Measurements from ENCODE around the gene PCDH10. TPM values are rescaled to one million over a fixed set of nuclear protein-coding genes. Genes with fewer than 3 reads are reported as not detected.

The PCDH10 gene
- total and polyA plus RNA-seq, 3 donors from 2014 or later, result 3.3 to 7.2 (median 5.2) TPM

DNA sequence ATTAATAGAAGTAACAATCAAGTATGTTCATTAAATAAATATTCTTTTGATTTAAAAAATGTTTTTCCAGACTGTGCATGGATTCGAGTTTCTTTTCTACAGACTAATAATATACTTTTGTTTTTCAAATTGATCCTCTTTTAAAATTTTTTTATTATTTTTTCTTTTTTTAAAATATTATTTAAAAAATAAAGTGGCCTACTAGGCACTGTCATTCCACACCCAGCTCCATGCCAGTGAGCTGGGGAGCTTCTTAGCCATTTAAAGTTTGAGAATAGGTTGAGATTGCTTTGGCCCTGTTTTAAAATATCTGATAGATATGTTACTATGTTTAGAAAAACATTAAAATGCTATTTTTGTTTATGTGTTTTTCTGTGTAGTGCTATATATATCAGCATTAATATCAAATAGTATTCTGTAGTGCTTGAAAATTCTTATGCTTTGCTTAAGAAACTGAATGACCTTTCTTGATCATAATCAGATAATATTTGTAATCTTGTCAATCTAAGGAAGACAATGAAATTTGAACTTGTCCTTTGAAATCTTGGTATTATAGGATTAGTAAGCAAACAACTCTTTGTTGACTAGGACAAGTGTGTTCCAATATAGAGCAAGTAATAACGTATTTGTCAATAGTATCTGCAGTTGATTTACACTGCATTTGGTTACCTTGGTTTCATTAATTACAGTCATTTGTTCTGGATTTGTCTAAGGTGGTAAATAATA, 12.6 kb downstream of the PCDH10 start:
- intact Hi-C loops (cut with DNase I; ENCODE audit: low total_unique reads), result no loop called here
- TF ChIP-seq, protein P1, sequence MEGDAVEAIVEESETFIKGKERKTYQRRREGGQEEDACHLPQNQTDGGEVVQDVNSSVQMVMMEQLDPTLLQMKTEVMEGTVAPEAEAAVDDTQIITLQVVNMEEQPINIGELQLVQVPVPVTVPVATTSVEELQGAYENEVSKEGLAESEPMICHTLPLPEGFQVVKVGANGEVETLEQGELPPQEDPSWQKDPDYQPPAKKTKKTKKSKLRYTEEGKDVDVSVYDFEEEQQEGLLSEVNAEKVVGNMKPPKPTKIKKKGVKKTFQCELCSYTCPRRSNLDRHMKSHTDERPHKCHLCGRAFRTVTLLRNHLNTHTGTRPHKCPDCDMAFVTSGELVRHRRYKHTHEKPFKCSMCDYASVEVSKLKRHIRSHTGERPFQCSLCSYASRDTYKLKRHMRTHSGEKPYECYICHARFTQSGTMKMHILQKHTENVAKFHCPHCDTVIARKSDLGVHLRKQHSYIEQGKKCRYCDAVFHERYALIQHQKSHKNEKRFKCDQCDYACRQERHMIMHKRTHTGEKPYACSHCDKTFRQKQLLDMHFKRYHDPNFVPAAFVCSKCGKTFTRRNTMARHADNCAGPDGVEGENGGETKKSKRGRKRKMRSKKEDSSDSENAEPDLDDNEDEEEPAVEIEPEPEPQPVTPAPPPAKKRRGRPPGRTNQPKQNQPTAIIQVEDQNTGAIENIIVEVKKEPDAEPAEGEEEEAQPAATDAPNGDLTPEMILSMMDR (IDR thresholded peaks at IDR 0.05), result no peak
- no peak for TF ChIP-seq POLR2A (IDR thresholded peaks at IDR 0.05)
- H3K9me3 ChIP-seq, result no peaks in the 10 kb centered on the region
- no peak overlapping the region for H3K4me3 ChIP-seq
- H3K27ac ChIP-seq, result no peak overlapping the region
- no peaks in the 10 kb centered on the region for H3K4me1 ChIP-seq
- WGBS, 2 donors, result 88 to 96% methylated on average over 2 of the region's 2 CpGs
- H3K36me3 ChIP-seq (ENCODE audit: low read depth, missing control alignments), result no peaks in the 10 kb centered on the region
- DNase-seq, result no peak
- H3K27me3 ChIP-seq, result no peaks in the 10 kb centered on the region

DNA sequence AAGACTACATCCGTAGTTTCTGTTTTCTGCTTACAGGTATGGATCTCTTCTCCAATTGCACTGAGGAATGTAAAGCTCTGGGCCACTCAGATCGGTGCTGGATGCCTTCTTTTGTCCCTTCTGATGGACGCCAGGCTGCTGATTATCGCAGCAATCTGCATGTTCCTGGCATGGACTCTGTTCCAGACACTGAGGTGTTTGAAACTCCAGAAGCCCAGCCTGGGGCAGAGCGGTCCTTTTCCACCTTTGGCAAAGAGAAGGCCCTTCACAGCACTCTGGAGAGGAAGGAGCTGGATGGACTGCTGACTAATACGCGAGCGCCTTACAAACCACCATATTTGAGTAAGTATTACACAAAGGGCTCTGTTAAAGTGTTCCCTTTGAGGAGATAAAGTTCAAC, 13.8 kb downstream of the PCDH10 start:
- Histone ChIP-seq H3K27ac (no peak overlapping the region), H3K9me3 (no peaks in the 10 kb centered on the region), H3K4me1 (no peaks in the 10 kb centered on the region), H3K4me3 (no peak overlapping the region), H3K36me3 (ENCODE audit: low read depth, missing control alignments) (no peaks in the 10 kb centered on the region), H3K27me3 (no peaks in the 10 kb centered on the region)
- DNase-seq, result no peak
- WGBS, 2 donors, result 86 to 90% methylated on average over 8 of the region's 8 CpGs
- intact Hi-C loops (cut with DNase I; ENCODE audit: low total_unique reads), result no loop called here
- TF ChIP-seq, protein P1 (IDR thresholded peaks at IDR 0.05), result no peak
- TF ChIP-seq POLR2A (IDR thresholded peaks at IDR 0.05), result no peak

DNA sequence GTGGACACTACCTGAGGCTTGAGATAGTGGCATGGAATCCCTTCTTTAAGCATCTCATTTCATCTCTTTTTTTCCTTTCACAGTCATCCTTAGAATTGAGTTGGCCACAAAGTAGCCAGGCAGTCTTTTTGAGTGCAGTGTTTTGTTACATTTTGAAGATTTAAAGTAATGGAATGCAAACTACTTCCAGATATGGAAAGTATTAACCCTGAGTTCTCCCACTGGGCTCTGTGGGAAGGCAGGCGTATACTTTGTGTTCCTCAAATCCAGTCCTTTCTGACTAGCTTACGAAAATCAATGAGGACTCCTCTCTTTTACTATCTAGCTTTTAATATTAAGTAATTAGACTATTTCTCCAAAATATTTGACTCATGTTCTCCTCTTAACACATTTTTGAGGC, 29.9 kb downstream of the PCDH10 start:
- H3K36me3 ChIP-seq (ENCODE audit: low read depth, missing control alignments), result no peaks in the 10 kb centered on the region
- peak; percentile 26 for DNase-seq
- no peaks in the 10 kb centered on the region for H3K9me3 ChIP-seq
- H3K27me3 ChIP-seq, result no peaks in the 10 kb centered on the region
- TF ChIP-seq POLR2A (IDR thresholded peaks at IDR 0.05), result no peak
- TF ChIP-seq, protein P1 (IDR thresholded peaks at IDR 0.05), result no peak
- H3K27ac ChIP-seq, result no peak overlapping the region
- no peak overlapping the region for H3K4me3 ChIP-seq
- WGBS, 2 donors, result 39 to 70% methylated on average over 2 of the region's 2 CpGs
- intact Hi-C loops (cut with DNase I; ENCODE audit: low total_unique reads), result no loop called here
- no peaks in the 10 kb centered on the region for H3K4me1 ChIP-seq

DNA sequence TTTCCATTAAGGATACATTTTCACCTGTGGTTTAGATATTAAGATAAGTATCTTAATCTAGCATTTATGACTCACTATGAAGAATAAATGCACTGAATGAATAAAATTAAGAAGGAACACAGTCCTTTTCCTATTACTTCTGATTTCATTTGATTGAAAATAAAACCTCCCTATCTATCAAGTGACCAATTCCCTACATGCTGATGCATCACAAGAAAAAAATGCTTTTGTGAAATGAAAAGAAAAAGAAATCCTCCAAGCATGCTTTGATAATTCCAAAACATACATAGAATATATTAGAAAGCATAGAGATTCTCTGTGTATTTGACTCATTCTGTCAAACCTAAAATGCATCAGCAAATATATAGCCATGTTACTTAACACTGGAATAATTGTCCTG, 37.1 kb downstream of the PCDH10 start:
- DNase-seq, result no peak
- H3K4me3 ChIP-seq, result no peak overlapping the region
- H3K27me3 ChIP-seq, result no peaks in the 10 kb centered on the region
- H3K9me3 ChIP-seq, result no peaks in the 10 kb centered on the region
- no peak overlapping the region for H3K27ac ChIP-seq
- intact Hi-C loops (cut with DNase I; ENCODE audit: low total_unique reads), result no loop called here
- no peaks in the 10 kb centered on the region for H3K4me1 ChIP-seq
- TF ChIP-seq, protein P1 (IDR thresholded peaks at IDR 0.05), result no peak
- no peak for TF ChIP-seq POLR2A (IDR thresholded peaks at IDR 0.05)
- H3K36me3 ChIP-seq (ENCODE audit: low read depth, missing control alignments), result no peaks in the 10 kb centered on the region

DNA sequence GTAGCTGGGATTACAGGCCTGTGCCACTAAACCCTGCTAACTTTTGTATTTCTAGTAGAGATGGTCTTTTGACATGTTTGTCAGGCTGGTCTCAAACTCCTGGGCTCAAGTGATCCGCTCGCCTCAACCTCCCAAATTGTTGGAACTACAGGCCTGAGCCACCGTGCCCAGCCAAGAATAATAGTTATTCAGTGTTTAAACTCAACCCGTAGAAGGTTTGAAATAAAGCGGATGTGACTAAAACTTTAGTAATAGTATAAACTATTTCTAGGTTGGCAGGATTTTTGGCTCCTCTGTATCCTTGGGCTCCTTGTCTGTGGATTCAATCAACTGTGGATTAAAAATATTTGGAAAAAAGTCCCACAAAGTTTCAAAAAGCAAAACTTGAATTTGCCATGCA, 37.8 kb downstream of the PCDH10 start:
- WGBS, 2 donors, result 92 to 97% methylated on average over 5 of the region's 5 CpGs
- Histone ChIP-seq H3K27ac (no peak overlapping the region), H3K27me3 (no peaks in the 10 kb centered on the region), H3K4me3 (no peak overlapping the region), H3K4me1 (no peaks in the 10 kb centered on the region), H3K9me3 (no peaks in the 10 kb centered on the region), H3K36me3 (ENCODE audit: low read depth, missing control alignments) (no peaks in the 10 kb centered on the region)
- no peak for DNase-seq
- TF ChIP-seq POLR2A (IDR thresholded peaks at IDR 0.05), result no peak
- TF ChIP-seq, protein P1 (IDR thresholded peaks at IDR 0.05), result no peak
- intact Hi-C loops (cut with DNase I; ENCODE audit: low total_unique reads), result no loop called here

All from testis (tissue), 3 donors.